PC-9 (cell line): ENCODE measurements around the gene RSAD1.

Source experiments
- EZH2 ChIP-seq: fragments of 200-600 bp; sonication (generic); IDR thresholded peaks from 2 replicates; pipeline ENCODE4 v1.8.0; 2017; ENCODE audit warnings: antibody characterized with exemption, low read depth
- TF ChIP-seq, protein P1 (sequence below): fragments of 200-600 bp; sonication (generic); conservative IDR thresholded peaks from 2 replicates; pipeline ENCODE4 v1.6.1; 2017; ENCODE audit warnings: mixed run types, antibody characterized with exemption, mild to moderate bottlenecking, moderate library complexity

- TF ChIP-seq, protein P1, sequence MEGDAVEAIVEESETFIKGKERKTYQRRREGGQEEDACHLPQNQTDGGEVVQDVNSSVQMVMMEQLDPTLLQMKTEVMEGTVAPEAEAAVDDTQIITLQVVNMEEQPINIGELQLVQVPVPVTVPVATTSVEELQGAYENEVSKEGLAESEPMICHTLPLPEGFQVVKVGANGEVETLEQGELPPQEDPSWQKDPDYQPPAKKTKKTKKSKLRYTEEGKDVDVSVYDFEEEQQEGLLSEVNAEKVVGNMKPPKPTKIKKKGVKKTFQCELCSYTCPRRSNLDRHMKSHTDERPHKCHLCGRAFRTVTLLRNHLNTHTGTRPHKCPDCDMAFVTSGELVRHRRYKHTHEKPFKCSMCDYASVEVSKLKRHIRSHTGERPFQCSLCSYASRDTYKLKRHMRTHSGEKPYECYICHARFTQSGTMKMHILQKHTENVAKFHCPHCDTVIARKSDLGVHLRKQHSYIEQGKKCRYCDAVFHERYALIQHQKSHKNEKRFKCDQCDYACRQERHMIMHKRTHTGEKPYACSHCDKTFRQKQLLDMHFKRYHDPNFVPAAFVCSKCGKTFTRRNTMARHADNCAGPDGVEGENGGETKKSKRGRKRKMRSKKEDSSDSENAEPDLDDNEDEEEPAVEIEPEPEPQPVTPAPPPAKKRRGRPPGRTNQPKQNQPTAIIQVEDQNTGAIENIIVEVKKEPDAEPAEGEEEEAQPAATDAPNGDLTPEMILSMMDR = no peak
- no peak for TF ChIP-seq EZH2
These were observed 37.5 kb upstream of the RSAD1 start for GRCh38 chr17:50440838-50441829.
